ENCODE results near the gene KRT78.
"Not testable (repeated sequence)": the region's sequence is repeated elsewhere in the genome, so short reads cannot be mapped to it uniquely, and the experiment has no call there.

The KRT78 gene

DNA sequence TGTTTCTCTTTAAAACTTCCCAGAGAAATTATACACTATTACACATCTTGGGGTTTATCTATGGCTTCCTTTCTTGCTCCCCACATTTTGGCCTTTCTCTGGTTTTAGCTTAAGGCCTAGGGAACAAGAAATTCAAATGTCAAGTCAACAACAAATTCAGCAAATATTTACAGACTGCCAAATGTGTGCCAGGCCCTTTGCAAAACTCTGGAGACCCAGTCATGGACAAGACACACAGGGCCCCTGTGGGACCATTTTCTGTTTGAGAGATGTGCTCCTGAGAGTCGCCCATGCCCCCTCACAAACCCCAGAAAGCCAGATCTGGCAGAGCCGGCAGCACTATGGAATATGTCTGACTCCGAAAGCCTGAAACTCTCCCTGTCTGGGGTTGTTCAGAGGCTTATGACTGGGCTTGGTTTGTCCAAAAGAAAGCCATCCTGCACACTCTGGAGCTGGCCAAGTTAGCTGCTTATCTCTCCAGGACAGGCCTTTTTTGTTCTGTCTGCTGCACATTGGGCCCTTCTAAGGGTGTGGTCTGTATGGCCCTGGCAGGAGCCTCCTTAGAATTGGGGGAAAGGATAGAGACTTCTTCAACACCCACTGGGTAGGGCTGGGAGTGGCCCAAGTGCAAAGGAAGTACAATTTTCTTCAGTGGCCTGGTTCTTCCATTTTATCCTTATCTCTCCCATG is 51.8 kb downstream of the KRT78 start:
- H3K27ac Mint-ChIP-seq, result no peak overlapping the region
- peaks cover 8% of the 10 kb centered on the region for H3K27me3 Mint-ChIP-seq (ENCODE audit: low read depth)
- H3K36me3 Mint-ChIP-seq (ENCODE audit: low read depth), result no peaks in the 10 kb centered on the region
- no peaks in the 10 kb centered on the region for H3K9me3 Mint-ChIP-seq
- H3K4me3 Mint-ChIP-seq, result no peak overlapping the region
- H3K4me1 Mint-ChIP-seq (ENCODE audit: low read depth), result no peaks in the 10 kb centered on the region

DNA sequence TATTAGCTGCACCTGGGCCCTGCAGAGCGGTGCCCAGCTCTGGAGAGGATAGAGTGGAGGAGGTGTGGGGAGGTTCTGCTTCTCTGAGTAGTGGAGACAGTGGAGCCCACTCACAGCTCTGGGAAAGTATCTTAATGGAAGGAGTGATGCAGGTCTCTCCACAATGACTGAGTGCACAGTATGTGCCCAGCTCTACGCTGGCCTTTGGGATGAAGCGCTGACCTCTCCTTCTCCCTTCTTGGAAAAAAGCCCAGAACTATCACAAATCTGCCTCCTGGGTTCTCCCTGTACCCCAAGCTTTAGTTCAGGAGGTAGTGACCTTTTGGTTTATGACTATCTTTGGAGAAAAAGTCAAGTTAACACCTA is 52.4 kb downstream of the KRT78 start:
- Mint-ChIP-seq H3K27ac (no peak overlapping the region), H3K36me3 (ENCODE audit: low read depth) (no peaks in the 10 kb centered on the region), H3K27me3 (ENCODE audit: low read depth) (peaks cover 12% of the 10 kb centered on the region), H3K4me3 (no peak overlapping the region), H3K9me3 (no peaks in the 10 kb centered on the region), H3K4me1 (ENCODE audit: low read depth) (peaks cover 2% of the 10 kb centered on the region)

DNA sequence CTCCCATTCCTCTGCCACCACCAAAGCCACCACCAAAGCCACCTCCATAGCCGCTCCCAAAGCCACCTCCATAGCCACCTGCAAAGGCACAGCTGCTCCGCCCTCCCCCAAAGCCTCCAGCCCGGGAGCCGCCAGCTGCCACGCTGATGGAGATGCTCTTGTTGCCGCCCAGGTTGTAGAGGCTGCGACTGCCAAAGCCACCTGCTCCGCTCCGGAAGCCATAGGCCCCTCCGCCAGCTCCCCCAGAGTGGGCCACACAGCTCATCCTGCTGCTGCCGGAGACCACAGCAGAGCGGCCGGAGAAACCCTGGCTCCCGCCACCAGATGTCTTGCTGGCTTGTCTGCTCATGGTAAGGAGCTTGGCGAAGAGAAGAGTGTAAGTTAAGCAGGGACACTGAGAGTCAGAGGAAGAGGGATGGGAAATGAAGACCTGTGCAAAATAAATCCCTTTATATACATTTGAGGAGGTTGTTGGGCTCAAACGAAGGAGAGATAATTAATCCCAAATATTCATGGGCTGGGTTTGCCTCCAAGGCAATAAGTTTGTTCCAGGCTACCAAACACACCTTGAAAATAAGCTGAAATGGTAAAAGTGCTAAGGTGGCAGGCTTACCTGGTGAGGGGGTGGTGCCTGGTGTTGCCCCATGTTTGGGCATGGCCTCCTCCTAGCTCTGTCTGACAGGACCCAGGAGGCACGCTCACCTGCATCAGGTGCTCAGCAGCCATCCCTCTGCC is 52.9 kb downstream of the KRT78 start, which contains the start of gene KRT3:
KRT3 (minus strand) TSS at position 424 of the 735 bp plus-strand sequence; CDS start at position 349, 75 bp downstream.
- H3K27ac Mint-ChIP-seq, result no peak within 1 kb of the TSS
- H3K27me3 Mint-ChIP-seq (ENCODE audit: low read depth), result peaks cover 13% of the 10 kb centered on the region
- H3K9me3 Mint-ChIP-seq, result no peaks in the 10 kb centered on the region
- peaks cover 2% of the 10 kb centered on the region for H3K4me1 Mint-ChIP-seq (ENCODE audit: low read depth)
- H3K4me3 Mint-ChIP-seq, result no peak within 1 kb of the TSS
- H3K36me3 Mint-ChIP-seq (ENCODE audit: low read depth), result no peaks in the 10 kb centered on the region

DNA sequence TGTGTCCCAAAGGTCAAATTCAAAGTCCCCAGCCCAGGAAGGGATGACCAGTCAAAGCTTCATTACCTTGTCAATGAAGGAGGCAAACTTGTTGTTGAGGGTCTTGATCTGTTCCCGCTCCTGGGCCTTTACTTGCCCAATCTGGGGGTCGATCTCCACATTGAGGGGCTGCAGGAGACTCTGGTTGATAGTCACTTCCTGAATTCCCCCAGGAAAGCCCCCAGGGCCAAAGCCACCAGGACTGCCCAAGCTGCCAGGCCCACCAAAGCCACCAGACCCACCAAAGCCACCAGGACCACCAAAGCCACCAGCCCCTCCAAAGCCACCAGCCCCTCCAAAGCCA is 53.5 kb downstream of the KRT78 start:
- H3K4me1 Mint-ChIP-seq (ENCODE audit: low read depth); H3K9me3 Mint-ChIP-seq; H3K4me3 Mint-ChIP-seq; H3K27ac Mint-ChIP-seq; H3K36me3 Mint-ChIP-seq (ENCODE audit: low read depth): not testable (repeated sequence)
- H3K27me3 Mint-ChIP-seq (ENCODE audit: low read depth), result peaks cover 19% of the 10 kb centered on the region

DNA sequence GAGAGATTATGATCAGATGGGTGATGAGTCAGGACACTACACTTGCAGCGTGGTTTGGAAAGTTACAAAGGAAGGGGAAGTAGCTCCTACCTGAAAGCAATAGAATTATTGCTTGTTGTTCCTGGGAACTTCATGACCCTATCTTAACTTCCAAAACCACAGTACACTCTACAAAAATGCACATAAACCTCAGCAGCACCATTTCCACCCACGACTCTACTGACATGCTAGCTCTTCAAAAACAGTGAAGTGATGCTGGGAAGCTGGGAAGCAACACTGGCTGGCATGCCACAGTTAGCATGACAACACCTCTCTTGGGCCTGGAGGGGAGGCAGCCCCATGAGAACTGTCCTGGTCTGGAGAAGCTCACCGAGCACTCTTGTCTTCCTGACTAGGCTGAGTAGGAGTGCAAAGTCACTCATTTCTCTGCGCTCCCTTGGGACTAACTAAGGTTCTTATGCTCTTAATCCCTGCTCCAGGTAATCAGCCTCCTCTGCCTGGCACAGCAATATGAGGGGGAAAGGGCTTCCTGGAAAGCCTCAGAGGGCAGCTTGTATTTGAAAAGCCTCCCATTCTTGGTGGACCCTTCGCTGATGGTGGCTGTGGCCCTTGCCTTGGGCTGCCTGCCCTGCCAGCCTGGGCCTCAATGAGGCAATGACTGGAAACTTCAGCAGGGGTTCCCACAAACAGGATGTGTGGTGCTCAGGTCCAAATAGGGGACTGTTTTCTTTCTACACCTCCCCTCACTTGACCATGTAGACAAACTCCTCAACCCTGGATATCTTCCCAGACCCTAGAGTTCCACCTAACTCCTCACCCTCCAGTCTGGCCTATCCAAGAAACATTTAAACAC is 54.1 kb downstream of the KRT78 start:
- Mint-ChIP-seq H3K4me3 (no peak overlapping the region), H3K27ac (no peak overlapping the region), H3K9me3 (no peaks in the 10 kb centered on the region), H3K27me3 (ENCODE audit: low read depth) (peaks cover 20% of the 10 kb centered on the region), H3K36me3 (ENCODE audit: low read depth) (no peaks in the 10 kb centered on the region), H3K4me1 (ENCODE audit: low read depth) (peaks cover 2% of the 10 kb centered on the region)

DNA sequence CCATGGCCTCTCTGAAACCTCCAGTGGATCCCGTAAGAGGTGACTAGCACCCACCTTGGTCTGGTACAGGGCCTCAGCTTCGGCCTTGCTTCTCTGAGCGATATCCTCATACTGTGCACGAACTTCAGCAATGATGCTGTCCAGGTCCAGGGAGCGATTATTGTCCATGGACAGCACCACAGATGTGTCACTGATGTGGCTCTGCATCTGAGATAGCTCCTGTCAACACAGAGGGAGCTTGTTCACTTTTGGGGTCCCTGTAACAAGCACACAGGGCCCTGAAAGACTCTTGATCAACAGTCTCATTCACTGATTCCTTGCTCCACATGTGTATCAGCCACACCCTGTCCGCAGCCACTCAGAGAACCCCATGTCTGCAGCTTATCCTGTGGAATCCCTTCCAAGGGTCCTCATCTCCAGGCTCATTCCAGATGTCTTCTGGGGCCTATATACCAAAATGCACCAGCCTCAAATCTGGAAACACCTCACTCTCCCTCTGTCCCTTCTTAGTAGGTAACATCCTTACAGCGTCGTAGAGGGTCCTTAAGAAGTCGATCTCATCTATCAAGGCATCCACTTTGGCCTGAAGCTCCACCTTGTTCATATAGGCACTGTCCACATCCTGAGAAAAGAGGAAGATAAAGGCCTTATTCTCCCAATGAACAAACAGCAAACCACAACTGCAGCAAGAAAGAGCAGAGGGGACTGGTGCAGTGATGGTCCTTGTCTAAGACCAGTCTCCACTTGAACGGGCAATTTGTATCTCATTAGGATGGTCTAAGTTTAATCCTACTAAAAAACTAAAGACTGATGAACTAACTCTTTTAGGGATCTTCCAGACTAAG is 56.4 kb downstream of the KRT78 start:
- Mint-ChIP-seq H3K4me3 (no peak overlapping the region), H3K27me3 (ENCODE audit: low read depth) (peaks cover 32% of the 10 kb centered on the region), H3K36me3 (ENCODE audit: low read depth) (no peaks in the 10 kb centered on the region)

DNA sequence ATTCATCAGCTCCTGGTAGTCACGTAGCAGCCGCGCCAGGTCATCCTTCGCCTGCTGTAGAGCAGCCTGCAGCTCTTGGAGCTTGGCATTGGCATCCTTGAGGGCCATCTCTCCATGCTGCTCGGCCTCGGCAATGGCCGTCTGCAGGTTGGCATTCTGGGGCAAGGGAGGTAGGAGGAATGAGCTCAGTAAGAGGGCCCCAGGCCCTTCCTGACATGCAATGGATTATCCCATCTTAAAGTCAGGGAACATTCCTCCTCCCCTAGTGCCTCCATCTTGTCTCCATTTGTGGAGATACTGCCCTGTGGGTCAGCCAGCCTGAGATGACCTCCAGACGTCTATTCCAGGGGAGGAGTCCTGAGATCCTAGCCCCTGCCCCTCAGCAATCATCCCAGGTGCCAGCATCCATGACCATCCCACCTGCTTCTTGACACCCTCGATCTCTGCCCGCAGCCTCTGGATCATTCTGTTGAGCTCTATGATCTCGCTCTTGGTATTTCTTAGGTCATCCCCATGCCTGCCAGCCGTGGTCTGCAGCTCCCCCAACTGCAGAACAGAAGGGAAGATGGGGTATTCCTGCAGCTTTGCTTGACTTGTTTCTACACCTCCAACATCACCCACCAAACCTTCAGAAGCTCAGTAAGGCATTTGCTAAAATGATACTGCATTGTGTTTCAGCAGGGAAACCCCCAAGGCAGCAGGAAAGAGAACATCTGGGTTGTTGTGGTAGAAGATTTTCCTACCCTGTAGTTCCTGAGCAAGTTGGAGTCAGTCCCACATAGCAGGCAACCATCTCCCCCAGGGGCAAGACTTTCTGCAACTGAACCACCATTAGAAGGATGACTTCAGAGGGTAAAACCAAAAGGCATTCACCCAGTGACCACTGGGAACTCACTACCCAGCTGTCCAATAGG is 57.3 kb downstream of the KRT78 start:
- no peaks in the 10 kb centered on the region for H3K36me3 Mint-ChIP-seq (ENCODE audit: low read depth)
- peaks cover 32% of the 10 kb centered on the region for H3K27me3 Mint-ChIP-seq (ENCODE audit: low read depth)
- H3K4me1 Mint-ChIP-seq (ENCODE audit: low read depth), result peaks cover 2% of the 10 kb centered on the region
- H3K9me3 Mint-ChIP-seq, result no peaks in the 10 kb centered on the region
- H3K27ac Mint-ChIP-seq, result no peak overlapping the region
- no peak overlapping the region for H3K4me3 Mint-ChIP-seq

More for the DNA sequence above, 56.4 kb downstream of the KRT78 start:
- Mint-ChIP-seq H3K4me1 (ENCODE audit: low read depth) (peaks cover 2% of the 10 kb centered on the region), H3K27ac (no peak overlapping the region), H3K9me3 (no peaks in the 10 kb centered on the region)

DNA sequence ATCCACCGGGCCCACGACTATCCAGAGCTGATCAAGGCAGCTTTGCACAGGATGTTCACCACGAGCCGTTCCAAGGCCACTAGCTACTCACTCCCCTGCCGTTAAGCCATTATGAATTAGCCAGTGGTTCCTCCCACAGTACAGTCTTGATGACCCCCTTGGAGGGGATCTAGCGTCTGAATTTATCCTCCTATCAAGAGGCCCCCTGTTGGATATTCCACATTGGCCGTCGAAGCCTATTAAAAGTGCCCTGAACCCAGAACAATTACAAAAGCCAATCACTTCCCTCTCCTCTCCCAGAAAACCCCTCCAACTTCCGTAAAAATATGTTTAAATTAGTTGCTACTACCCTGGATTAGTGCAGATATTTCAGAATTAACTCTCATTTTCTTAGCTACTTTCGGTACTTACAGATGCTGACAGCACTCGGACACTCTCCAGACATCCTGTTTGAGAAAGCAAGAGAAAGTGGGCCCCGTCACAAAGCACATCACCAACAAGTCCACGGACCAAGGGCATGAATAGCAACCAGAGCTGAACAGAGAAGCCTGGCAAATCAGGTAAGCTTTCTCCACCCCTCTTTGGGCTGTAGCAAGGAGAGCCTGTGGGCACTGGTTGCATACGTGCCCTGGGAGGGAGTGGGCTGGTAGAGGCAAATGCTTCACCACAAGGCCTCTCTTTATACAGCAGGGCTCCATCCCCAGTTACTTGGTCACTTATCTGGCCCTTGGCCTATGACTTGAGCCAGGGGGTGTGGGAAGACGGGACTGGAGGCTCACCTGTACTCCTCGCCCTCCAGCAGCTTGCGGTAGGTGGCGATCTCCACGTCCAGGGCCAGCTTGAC is 58.1 kb downstream of the KRT78 start:
- Mint-ChIP-seq H3K36me3 (ENCODE audit: low read depth) (no peaks in the 10 kb centered on the region), H3K27ac (no peak overlapping the region), H3K9me3 (no peaks in the 10 kb centered on the region), H3K27me3 (ENCODE audit: low read depth) (peaks cover 32% of the 10 kb centered on the region), H3K4me3 (no peak overlapping the region), H3K4me1 (ENCODE audit: low read depth) (peaks cover 2% of the 10 kb centered on the region)

DNA sequence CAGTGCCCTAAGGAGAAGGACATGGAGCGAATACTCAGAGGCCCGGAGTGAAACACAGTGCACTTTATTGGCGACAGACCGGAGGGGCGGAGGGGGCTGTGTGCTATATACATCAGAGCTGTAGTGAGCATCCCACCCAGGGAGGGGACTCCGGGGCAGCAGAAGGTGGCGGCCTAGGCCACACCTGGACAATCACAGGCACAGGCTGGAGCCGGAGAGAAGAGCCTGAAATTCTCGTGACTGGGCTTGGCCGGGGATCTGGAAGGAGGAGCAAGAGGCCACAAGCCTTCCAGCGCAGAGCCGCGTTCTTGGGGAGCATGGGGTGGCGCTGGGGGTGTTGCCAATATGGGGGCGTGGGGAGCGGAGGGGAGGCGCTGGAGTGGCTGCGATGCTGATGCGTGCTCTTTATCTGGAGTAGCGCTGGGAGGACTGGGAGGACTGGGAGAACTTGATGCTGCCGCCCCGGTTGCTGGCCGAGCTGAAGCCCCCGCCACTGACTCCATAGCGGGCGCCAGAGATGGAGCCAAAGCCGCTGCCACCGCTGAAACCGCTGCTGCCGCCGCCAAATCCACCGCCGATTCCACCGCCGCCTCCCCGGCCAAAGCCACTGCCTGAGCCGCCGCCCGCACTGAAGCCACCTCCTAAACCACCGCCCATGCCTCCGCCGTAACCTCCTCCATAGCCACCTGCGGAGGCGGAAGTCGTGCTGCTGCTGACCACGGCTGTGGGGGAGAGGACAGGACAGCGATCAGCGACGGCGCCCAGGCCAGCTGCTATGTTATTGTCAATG is 59.0 kb downstream of the KRT78 start:
- Mint-ChIP-seq H3K27me3 (ENCODE audit: low read depth) (peaks cover 35% of the 10 kb centered on the region), H3K9me3 (no peaks in the 10 kb centered on the region), H3K36me3 (ENCODE audit: low read depth) (no peaks in the 10 kb centered on the region), H3K4me3 (no peak overlapping the region), H3K27ac (no peak overlapping the region), H3K4me1 (ENCODE audit: low read depth) (peaks cover 2% of the 10 kb centered on the region)

DNA sequence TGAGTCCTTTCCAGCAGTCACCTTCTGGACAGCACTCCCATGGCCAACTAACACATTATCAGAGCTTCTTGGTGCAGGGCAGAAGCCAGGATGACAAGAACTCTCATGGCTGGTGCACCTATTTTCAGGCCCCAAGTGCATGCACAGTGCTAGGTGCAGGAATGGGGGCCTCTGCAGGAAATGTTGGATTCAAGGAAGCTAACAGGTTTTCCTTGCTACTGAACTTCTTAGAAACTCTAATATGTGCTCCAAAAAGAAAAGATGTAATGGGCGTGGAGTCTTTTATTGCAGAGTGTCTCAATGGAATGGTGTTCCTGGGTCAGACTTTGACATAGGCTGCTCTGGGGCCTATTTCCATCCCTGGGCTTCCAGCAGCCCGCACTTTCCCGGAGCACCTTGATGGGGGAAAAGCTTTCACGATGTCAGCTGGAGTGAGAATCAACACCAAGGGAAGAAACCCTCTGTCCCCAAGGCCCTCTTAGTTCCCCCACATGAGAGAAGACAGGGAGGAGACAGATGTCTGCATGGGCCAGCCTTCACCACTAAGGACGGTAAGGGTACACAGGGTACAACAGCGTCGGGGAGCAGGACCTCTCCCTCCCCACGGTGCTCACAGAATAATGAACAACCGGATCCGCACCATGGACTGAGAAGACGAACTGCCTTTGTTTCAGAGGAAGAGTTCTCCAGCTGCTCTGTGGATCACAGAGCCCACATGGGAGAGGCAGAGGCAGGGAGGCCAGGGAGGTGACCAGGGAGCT is 59.7 kb downstream of the KRT78 start:
- Mint-ChIP-seq H3K9me3 (no peaks in the 10 kb centered on the region), H3K4me3 (no peak overlapping the region), H3K27me3 (ENCODE audit: low read depth) (peaks cover 38% of the 10 kb centered on the region), H3K27ac (no peak overlapping the region), H3K4me1 (ENCODE audit: low read depth) (peaks cover 2% of the 10 kb centered on the region), H3K36me3 (ENCODE audit: low read depth) (no peaks in the 10 kb centered on the region)

DNA sequence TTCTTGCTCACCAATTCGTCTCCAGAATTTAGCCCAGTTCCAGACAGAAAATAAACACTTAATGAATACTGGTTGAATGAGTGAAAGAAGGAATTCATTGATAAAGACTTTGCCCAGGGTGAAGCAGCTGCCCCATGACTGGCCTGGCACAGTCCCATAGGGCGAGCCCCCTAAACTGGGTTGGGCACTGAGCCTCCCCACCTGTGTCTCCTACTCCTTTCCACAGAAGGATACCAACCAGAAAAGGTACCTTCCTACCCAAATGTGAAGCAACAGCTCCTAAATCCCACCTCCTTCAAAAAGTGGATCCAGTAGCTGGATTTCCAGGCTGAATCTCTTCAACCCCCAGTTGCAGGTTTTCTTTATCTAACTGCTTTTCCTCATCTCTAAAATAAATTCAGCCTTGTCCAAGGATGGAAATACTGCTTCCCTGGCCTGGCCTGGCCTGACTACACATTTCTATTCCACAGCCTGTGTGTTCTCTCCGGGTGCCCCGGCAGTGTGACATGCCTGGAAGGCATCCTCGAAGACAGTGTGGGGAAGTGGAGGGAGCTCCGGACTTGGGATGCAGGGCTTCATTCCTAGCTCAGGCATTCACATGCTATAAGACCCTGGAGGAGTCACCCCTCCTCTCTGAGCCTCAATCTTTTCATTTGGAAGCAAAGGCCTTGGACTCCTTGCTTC is 60.5 kb downstream of the KRT78 start:
- Mint-ChIP-seq H3K9me3 (no peaks in the 10 kb centered on the region), H3K27me3 (ENCODE audit: low read depth) (peaks cover 42% of the 10 kb centered on the region), H3K36me3 (ENCODE audit: low read depth) (no peaks in the 10 kb centered on the region), H3K4me3 (no peak overlapping the region), H3K27ac (no peak overlapping the region), H3K4me1 (ENCODE audit: low read depth) (peaks cover 2% of the 10 kb centered on the region)

Measured in T-helper 1 cell treated with Interleukin-12 subunit alpha and Interleukin-12 subunit beta and Interleukin-4 antibody, amounts not matched to agents 30 μg/mL and 1 μg/mL, for 36 hours (primary cell).